GM06990 (cell line): ENCODE measurements around the gene SPIB.
"Not testable (repeated sequence)": the region's sequence is repeated elsewhere in the genome, so short reads cannot be mapped to it uniquely, and the experiment has no call there.

Source experiments
- DNase-seq: peaks from one replicate; pipeline ENCODE4 v3.0.0-alpha.2; 2011; ENCODE audit not compliant: insufficient read length; ENCODE audit errors: extremely low read depth
- H3K27me3 ChIP-seq: replicated peaks from 2 replicates; pipeline ENCODE4 v1.6.0; 2011; ENCODE audit warnings: low read length; ENCODE audit not compliant: control insufficient read depth, insufficient read depth
- H3K36me3 ChIP-seq: 2 replicates; pipeline ENCODE4 v1.5.1; 2011; ENCODE audit warnings: low read length; ENCODE audit not compliant: control insufficient read depth, insufficient read depth
- H3K4me3 ChIP-seq: replicated peaks from 2 replicates; pipeline ENCODE4 v1.5.1; 2011; ENCODE audit warnings: low read depth, mild to moderate bottlenecking, control low read depth, low read length
- CTCF ChIP-seq: IDR thresholded peaks from 2 replicates; pipeline ENCODE4 v1.5.1; 2011; ENCODE audit warnings: low read length, control low read depth, mild to moderate bottlenecking, inconsistent platforms; ENCODE audit not compliant: insufficient read depth, poor library complexity, severe bottlenecking

Gene SPIB

GRCh38 chr19:50387176-50387867 lies 31.4 kb upstream of the SPIB start:
- Histone ChIP-seq H3K36me3 (peaks cover 11% of the 10 kb centered on the region), H3K27me3 (no peaks in the 10 kb centered on the region), H3K4me3 (no peak overlapping the region)
- DNase-seq: no peak
- no peak for TF ChIP-seq CTCF

GRCh38 chr19:50387868-50388245 lies 30.9 kb upstream of the SPIB start:
- DNase-seq: no peak
- H3K36me3 ChIP-seq: peaks cover 9% of the 10 kb centered on the region
- no peaks in the 10 kb centered on the region for H3K27me3 ChIP-seq
- H3K4me3 ChIP-seq: no peak overlapping the region
- TF ChIP-seq CTCF: no peak

DNA sequence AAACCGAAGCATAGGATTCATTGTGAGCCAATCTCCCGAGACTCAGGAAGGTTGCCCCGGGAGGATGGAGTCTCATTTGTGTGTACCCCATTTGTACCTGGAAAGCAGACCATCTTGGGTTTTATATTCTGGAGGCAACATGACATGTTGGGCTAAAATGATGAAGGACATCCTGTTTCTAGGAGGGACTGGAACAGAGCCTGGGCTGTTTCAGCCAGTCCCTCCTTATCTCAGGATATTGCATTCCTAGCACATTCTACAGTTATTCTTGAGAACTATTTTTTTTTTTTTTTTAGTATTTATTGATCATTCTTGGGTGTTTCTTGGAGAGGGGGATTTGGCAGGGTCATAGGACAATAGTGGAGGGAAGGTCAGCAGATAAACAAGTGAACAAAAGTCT lies 28.4 kb upstream of the SPIB start:
- not testable (repeated sequence) for DNase-seq, H3K27me3 ChIP-seq, H3K4me3 ChIP-seq
- H3K36me3 ChIP-seq: peaks cover 11% of the 10 kb centered on the region

GRCh38 chr19:50390952-50391351 lies 27.8 kb upstream of the SPIB start:
- H3K27me3 ChIP-seq, DNase-seq, H3K4me3 ChIP-seq: not testable (repeated sequence)
- H3K36me3 ChIP-seq: peaks cover 11% of the 10 kb centered on the region

DNA sequence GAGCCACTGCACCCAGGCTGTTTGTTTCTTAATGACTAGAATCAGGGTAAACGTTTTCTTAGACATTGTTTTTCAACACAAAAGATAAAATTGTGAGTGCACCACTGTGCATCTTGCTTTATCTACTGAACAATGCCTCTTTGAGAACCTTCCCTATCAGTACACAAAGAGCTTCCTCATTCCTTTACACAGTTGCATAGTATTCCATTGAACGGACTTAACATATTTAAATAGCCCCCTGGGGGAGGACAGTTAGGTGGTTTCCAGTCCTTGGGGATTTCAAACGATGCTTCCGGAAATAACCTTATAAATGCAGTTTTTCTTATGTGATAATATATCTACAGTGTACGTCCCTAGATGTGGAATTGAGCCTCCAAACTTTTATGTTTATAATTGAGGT lies 26.0 kb upstream of the SPIB start:
- H3K4me3 ChIP-seq: no peak overlapping the region
- no peak for DNase-seq
- no peaks in the 10 kb centered on the region for H3K27me3 ChIP-seq
- H3K36me3 ChIP-seq: 0 out of 2 replicates have a peak, but pooled peaks cover 2% of the 10 kb centered on the region
- no peak for TF ChIP-seq CTCF

DNA sequence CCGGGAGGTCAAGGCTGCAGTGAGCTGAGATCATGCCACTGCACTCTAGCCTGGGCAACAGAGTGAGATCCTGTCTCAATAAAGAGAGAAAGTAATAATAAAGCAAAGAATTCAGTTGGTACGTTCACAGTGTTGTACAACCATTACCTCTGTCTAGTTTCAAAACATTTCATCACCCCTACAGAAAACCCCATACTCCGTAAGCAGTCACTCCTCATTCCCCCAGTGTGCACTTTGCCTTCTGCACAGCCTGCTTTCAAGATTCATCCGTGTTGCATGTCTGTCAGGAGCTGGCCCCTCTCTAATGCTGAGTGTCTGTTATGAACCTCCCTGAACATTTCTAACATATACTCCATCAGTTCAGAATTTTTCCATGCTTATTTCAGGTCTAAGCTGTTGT lies 25.1 kb upstream of the SPIB start:
- Histone ChIP-seq H3K4me3 (no peak overlapping the region), H3K36me3 (0 out of 2 replicates have a peak, but pooled peaks cover 2% of the 10 kb centered on the region), H3K27me3 (no peaks in the 10 kb centered on the region)
- TF ChIP-seq CTCF: no peak
- DNase-seq: no peak

DNA sequence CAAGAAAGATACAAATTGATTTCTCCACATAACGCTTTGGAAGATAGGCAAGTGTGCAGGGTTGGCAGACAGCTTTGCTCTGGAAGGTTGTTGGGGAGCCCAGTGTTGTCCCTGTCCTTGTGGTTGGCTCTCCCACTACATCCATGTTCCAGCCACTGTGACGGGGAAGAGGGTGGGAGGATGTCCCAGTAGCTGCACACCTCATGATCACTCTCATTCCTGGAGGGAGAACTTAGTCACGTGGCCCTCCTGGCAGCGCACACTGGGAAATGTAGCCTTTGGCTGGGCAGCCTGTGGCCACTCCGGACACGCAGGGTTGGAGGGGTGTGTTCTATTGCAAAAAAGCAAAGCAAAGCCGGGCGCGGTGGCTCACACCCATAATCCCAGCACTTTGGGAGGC lies 24.7 kb upstream of the SPIB start:
- no peak for TF ChIP-seq CTCF
- H3K27me3 ChIP-seq: no peaks in the 10 kb centered on the region
- no peak for DNase-seq
- peaks cover 5% of the 10 kb centered on the region; the same call in 1 of the 2 replicates for H3K36me3 ChIP-seq
- no peak overlapping the region for H3K4me3 ChIP-seq
